MCF 10A (cell line): Measurements from ENCODE around the gene GMCL2. TPM values are rescaled to one million over a fixed set of nuclear protein-coding genes. Genes with fewer than 3 reads are reported as not detected.

Experiments
- BruUV-seq: library from RNA; stranded (reverse); fragments of 400-500 nt; replicated peaks from 2 replicates; lab custom pipeline; 2021; lab: Mats Ljungman, UMichigan
- CTCF ChIA-PET: fragments of 300-600 bp; sonication (Branson Sonifier 250); formaldehyde crosslinking; extraction: SDS; loops from one replicate; lab custom pipeline; 2021; ENCODE audit warnings: antibody characterized with exemption, inconsistent platforms; lab: Yijun Ruan, JAX
- POLR2A ChIA-PET: fragments of 300-600, 350-650 bp; sonication (Branson Sonifier 250); formaldehyde crosslinking; extraction: SDS; loops from one replicate; lab custom pipeline; 2020; ENCODE audit warnings: antibody characterized with exemption, inconsistent platforms; lab: Yijun Ruan, JAX
- DNase-seq: peaks from one replicate; pipeline ENCODE4 v3.0.0-alpha.2; 2018; ENCODE audit not compliant: unreplicated experiment
- H3K27ac Mint-ChIP-seq: one replicate; pipeline ENCODE4 v1.8.0; 2022; ENCODE audit warnings: mild to moderate bottlenecking, low read depth, mixed read lengths; ENCODE audit not compliant: unreplicated experiment
- H3K27me3 Mint-ChIP-seq: one replicate; pipeline ENCODE4 v1.8.0; 2022; ENCODE audit warnings: mixed read lengths; ENCODE audit not compliant: insufficient read depth, unreplicated experiment
- H3K36me3 Mint-ChIP-seq: one replicate; pipeline ENCODE4 v1.8.0; 2022; ENCODE audit warnings: mild to moderate bottlenecking, moderate library complexity, mixed read lengths; ENCODE audit not compliant: insufficient read depth, unreplicated experiment
- H3K4me1 Mint-ChIP-seq: one replicate; pipeline ENCODE4 v1.8.0; 2022; ENCODE audit warnings: mixed read lengths; ENCODE audit not compliant: insufficient read depth, unreplicated experiment
- H3K4me3 Mint-ChIP-seq: one replicate; pipeline ENCODE4 v1.8.0; 2022; ENCODE audit warnings: mild to moderate bottlenecking, moderate library complexity, mixed read lengths; ENCODE audit not compliant: unreplicated experiment
- H3K9me3 Mint-ChIP-seq: one replicate; pipeline ENCODE4 v1.8.0; 2022; ENCODE audit warnings: mixed read lengths; ENCODE audit not compliant: unreplicated experiment
- intact Hi-C: fragments of 100-400 bp; cut with micrococcal nuclease; formaldehyde crosslinking; loops from 2 replicates; pipeline ENCODE4 v1.14.1; 2022
- total RNA-seq: library from RNA; stranded (reverse); gene quantifications from 2 replicates; pipeline ENCODE4 v1.2.3, GENCODE V29; 2022
- TF ChIP-seq, protein P1 (sequence below): fragments of 200-600 bp; IDR thresholded peaks from one replicate; pipeline ENCODE4 v1.8.0; 2022; ENCODE audit warnings: antibody characterized with exemption, mild to moderate bottlenecking; ENCODE audit not compliant: unreplicated experiment

GMCL2 gene
- total RNA-seq, 1 experiment from 2014 or later: not detected

- intact Hi-C loops: no loop called here
- Mint-ChIP-seq H3K27ac (no peak overlapping the region), H3K4me1 (peaks cover 12% of the 10 kb centered on the region), H3K4me3 (no peak overlapping the region), H3K27me3 (peaks cover 23% of the 10 kb centered on the region), H3K9me3 (no peaks in the 10 kb centered on the region), H3K36me3 (no peaks in the 10 kb centered on the region)
- DNase-seq: no peak
- no TSS peak for BruUV-seq
- ChIA-PET CTCF (interaction anchor here (0.6 to 0.7 kb wide), 2 partner anchors 9 to 38 kb away, joined by 4 to 5 read pairs; no protein-coding TSS in a partner anchor), POLR2A (interaction anchor here (0.6 to 4.4 kb wide), 7 partner anchors 8 to 108 kb away, joined by 3 to 44 read pairs (median 6); partner anchors contain the start of gene HNRNPAB)
- TF ChIP-seq, protein P1, sequence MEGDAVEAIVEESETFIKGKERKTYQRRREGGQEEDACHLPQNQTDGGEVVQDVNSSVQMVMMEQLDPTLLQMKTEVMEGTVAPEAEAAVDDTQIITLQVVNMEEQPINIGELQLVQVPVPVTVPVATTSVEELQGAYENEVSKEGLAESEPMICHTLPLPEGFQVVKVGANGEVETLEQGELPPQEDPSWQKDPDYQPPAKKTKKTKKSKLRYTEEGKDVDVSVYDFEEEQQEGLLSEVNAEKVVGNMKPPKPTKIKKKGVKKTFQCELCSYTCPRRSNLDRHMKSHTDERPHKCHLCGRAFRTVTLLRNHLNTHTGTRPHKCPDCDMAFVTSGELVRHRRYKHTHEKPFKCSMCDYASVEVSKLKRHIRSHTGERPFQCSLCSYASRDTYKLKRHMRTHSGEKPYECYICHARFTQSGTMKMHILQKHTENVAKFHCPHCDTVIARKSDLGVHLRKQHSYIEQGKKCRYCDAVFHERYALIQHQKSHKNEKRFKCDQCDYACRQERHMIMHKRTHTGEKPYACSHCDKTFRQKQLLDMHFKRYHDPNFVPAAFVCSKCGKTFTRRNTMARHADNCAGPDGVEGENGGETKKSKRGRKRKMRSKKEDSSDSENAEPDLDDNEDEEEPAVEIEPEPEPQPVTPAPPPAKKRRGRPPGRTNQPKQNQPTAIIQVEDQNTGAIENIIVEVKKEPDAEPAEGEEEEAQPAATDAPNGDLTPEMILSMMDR: no peak
Observed at GRCh38 chr5:178192787-178193186, 5.6 kb upstream of the GMCL2 start.

DNA sequence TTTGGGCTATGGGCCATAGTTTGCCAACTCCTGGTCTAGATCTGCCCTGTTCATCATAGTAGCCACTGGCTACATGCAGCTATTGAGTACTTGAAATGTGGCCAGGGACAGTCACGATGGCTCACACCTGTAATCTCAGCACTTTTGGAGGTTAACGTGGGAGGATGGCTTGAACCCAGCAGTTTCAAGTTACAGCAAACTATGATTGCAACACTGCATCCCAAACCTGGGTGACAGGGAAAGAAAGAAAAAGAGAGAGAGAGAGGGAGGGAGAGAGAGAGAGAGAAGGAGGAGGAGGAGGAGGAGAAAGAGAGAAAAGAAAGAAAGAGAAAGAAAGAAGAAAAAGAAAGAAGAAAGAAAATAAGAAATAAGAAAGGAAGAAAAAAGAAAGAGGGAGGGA, 5.1 kb upstream of the GMCL2 start:
- no peaks in the 10 kb centered on the region for H3K9me3 Mint-ChIP-seq
- ChIA-PET CTCF (interaction anchor here (0.7 to 0.8 kb wide), 2 partner anchors 10 to 42 kb away, joined by 4 to 5 read pairs; no protein-coding TSS in a partner anchor), POLR2A (interaction anchor here (0.6 to 4.4 kb wide), 11 partner anchors 8 to 535 kb away, joined by 3 to 44 read pairs (median 3); partner anchors contain the start of gene HNRNPAB)
- peak; percentile 98 for DNase-seq
- TF ChIP-seq, protein P1: no peak
- H3K27ac Mint-ChIP-seq: no peak overlapping the region
- BruUV-seq: no TSS peak
- H3K36me3 Mint-ChIP-seq: no peaks in the 10 kb centered on the region
- intact Hi-C loops: no loop called here
- peaks cover 23% of the 10 kb centered on the region for H3K27me3 Mint-ChIP-seq
- no peak overlapping the region for H3K4me3 Mint-ChIP-seq
- peaks cover 12% of the 10 kb centered on the region for H3K4me1 Mint-ChIP-seq

DNA sequence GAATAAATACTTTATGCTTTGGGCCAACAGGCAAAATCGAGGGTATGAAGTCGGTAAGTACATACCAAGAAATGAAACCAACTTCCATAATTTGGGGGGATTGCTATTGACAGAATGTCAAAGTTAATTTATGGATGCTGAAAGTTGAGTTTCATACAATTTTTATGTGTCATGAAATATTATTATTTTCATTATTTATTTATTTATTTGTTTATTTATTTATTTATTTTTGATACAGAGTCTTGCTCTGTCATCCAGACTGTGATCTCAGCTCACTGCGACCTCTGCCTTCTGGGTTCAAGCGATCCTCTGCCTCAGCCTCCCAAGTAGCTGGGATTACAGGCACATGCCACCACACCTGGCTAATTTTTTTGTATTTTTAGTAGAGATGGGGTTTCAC, 4.5 kb upstream of the GMCL2 start:
- ChIA-PET POLR2A (interaction anchor here (0.6 to 4.4 kb wide), 9 partner anchors 9 to 536 kb away, joined by 3 to 44 read pairs (median 3); partner anchors contain the start of gene HNRNPAB), CTCF (interaction anchor here (0.8 to 1.4 kb wide), 2 partner anchors 12 to 43 kb away, joined by 3 to 4 read pairs; no protein-coding TSS in a partner anchor)
- H3K4me3 Mint-ChIP-seq: no peak overlapping the region
- intact Hi-C loops: no loop called here
- H3K27me3 Mint-ChIP-seq: peaks cover 23% of the 10 kb centered on the region
- H3K9me3 Mint-ChIP-seq: no peaks in the 10 kb centered on the region
- BruUV-seq: no TSS peak
- no peaks in the 10 kb centered on the region for H3K36me3 Mint-ChIP-seq
- DNase-seq: no peak
- no peak overlapping the region for H3K27ac Mint-ChIP-seq
- TF ChIP-seq, protein P1: no peak
- peaks cover 12% of the 10 kb centered on the region for H3K4me1 Mint-ChIP-seq

GRCh38 chr5:178189433-178189832, 2.3 kb upstream of the GMCL2 start:
- Mint-ChIP-seq H3K27ac (no peak overlapping the region), H3K9me3 (no peaks in the 10 kb centered on the region), H3K36me3 (no peaks in the 10 kb centered on the region), H3K4me3 (no peak overlapping the region), H3K27me3 (peaks cover 15% of the 10 kb centered on the region), H3K4me1 (peaks cover 6% of the 10 kb centered on the region)
- intact Hi-C loops: no loop called here
- no peak for DNase-seq
- POLR2A ChIA-PET: interaction anchor here (0.6 to 4.4 kb wide), 3 partner anchors 11 to 938 kb away, joined by 3 to 44 read pairs (median 34); partner anchors contain the start of gene HNRNPAB
- no TSS peak for BruUV-seq
- TF ChIP-seq, protein P1: no peak
- CTCF ChIA-PET: interaction anchor here (0.6 to 0.7 kb wide), 2 partner anchors 69 to 637 kb away, joined by 3 read pairs; no protein-coding TSS in a partner anchor
